GM21825 (cell line): ENCODE measurements around the gene P2RX2.

Experiments used
- ATAC-seq: cut with Tn5 transposase; IDR thresholded peaks from one replicate; pipeline ENCODE4 v1.9.1; 2021; ENCODE audit warnings: mild to moderate bottlenecking, moderate library complexity; ENCODE audit not compliant: unreplicated experiment

P2RX2 gene

DNA sequence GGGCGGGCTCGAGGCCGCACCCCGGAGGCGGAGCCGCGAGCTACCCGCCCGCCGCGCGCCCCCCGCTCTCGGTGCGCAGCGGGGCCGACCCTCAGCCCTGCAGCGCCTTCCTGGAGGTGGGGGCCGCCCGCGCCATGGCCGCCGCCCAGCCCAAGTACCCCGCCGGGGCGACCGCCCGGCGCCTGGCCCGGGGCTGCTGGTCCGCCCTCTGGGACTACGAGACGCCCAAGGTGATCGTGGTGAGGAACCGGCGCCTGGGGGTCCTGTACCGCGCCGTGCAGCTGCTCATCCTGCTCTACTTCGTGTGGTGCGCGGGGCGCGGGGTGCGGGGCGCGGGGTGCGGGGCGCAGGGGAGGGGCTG lies at the start of gene P2RX2:
TSS of gene P2RX2 (plus strand) at position 94 of the 361 bp plus-strand sequence. CDS start at position 135, 41 bp downstream.
- no peak for ATAC-seq

DNA sequence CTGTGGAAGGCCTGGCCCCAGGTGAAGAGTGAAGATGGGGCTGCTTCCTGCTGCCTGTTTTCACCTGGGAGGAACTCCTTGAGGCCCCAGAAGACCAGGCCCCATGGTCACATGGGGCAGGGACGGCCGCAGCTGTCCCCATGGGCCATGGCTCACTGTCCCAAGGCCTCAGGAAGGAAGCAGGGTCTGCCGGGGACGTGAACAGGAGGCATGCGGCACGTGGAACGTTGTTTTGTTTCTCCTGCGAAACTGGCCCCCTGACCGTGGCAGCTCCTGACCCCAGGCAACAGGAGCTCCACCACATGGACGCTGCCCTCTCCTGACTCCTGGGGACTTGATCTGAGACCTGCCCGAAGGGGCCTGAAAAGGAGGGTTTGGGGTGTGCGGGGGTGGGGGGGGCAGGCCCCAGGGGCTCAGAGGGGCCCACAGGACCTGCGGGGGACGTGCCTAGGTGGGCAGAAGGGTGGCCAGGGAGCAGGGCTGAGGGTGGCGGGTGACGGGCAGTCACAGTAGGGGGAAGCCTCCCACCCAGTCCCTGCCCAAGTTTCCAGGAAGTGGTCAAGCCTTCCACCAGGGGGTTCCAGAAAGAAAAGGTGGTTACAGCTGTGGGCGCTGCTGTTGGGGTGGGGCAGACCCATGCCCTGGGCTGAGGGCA lies 49.6 kb upstream of the P2RX2 start:
- no peak for ATAC-seq

DNA sequence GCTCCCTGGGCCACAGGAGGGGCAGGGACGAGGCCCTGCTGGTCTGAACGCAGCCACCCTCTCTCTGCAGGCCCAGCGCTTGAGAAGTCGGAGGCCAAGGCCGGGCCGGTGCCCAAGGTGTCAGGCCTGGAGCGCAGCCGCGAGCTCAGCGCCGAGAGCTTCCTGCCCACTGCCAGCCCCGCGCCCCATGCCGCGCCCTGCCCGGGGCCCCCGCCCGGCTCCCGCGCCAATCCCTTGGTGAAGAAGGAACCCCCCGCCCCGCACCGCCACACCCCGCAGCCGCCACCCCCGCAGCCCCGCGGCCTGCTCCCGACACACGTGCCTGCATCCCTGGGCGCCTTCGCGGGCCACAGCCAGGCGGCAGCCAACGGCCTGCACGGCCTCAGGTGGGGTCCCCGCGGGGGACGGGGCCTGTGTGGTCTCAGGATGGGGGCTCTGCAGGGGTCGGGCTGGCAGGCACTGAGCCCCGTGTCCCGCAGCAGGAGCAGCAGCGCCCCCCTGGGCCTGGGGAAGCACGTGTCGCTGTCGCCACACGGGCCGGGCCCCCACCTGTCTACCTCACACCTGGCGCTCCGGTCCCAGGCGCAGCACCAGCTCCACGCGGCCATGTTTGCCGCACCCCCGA lies 48.6 kb upstream of the P2RX2 start:
- no peak for ATAC-seq

DNA sequence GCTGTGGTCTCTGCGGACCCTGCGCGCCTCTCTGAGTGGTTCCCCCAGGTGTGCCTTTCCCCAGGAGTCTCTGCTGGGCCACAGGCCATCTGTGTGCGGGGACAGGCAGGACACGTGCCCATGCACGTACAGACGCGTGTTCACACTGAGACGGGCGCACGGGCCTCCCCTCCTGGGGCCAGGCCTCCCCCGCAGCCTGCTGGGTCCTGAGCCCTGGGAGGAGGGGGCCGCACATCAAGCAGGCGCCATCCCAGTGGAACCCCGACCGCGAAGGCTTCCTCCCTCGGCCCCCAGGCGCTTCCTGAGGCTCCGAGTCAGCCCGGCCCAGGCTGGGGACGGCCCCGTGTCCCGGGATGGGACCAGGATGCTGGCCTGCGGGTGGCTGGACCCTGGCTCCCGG lies 47.9 kb upstream of the P2RX2 start:
- ATAC-seq: no peak

DNA sequence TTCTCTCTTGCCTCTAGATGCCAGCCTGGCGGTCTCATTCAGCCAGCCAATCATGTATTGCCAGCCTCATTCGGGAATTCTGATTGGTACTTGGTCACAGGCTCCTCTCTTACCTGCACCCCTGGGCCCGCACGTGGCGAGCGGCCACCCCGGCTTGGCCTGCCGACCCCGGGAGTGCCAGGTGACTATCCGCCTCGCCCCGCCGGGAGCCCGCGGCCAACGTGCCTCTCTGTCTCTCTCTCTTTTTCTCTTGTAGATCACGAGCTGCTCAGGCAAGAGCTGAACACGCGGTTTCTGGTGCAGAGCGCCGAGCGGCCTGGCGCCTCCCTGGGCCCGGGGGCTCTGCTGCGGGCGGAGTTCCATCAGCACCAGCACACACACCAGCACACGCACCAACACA lies 47.5 kb upstream of the P2RX2 start:
- ATAC-seq: no peak

DNA sequence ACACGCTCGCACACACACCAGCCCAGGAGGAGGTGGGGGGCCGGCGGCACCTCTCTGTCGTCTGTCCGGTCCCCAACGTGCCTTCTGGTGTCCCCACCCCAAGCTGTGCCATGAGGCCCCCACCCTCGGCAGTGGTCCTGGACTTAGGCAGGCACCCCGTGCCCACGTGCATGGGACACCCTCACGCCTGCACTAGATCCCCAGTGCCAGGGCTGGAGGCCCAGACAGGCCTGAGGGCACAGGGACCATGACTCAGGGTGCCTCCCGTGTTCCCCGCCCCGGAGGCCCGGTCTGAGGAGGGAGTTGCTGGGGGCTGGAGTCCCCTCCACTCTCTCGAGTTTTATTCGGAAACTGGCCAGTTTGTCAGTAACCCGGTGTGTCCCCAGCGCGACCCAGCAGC lies 47.0 kb upstream of the P2RX2 start:
- ATAC-seq: no peak

DNA sequence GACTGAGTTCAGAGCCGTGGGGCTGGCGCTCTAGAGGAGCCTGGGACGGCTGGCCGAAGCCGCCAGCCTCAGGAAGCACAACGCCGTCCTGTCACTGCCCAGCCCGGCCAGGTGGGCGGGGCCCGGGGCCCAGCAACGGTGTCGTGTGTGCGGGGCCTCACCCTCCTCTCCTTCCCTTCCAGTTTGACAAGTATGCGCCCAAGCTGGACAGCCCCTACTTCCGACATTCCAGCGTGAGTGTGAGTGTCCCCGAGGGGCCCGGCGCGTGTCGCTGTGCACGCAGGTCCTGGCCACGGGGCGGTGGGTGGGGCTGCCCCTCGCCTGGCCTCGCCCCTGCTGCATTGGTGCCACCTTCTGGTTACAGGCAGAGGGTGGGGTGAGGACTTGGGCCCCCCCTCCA lies 46.5 kb upstream of the P2RX2 start:
- no peak for ATAC-seq

DNA sequence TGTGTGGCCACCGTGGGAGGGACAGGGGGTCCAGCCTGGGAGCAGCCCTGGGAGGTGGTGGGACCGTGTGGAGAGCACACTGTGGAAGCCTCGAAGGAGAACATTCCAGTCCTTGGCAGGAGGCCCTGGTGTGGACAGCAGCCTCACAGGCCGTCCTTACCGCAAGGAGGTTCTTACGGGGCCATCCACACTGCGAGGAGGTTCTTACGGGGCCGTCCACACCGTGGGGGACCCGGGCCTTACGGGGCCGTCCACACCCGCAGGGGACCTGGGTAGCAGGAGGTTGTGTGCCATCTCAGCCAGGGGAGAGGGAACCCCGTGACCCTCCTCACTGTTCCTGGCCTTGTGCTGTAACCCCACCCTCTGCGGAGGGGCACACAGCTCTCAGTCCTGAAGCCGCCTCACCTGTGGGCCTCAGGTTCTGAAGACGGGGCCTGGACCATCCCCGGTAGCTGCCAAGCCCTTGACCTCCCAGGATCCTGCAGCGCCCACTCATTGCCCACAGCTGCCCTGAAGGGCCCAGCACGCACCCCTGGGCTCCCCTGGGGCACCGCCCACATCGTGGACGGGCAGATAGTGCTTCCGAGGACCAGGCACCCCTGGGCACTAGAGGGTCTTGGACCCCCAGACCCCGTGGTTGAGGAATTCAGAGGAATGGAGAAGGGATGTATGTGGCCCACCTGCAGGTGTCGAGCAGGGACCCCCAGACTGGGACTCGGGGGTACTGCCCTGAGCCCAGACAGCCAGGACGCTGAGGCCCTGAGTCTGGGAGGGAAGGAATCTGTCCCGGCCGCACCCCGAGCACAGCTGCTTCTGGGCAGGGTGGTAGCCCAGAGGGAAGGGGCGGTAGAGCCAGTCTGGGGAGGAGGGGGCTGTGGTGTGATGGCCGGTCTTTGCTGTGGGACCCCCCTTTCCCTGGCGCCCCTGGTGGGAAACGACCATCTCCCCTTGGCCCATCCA lies 45.5 kb upstream of the P2RX2 start:
- no peak for ATAC-seq

DNA sequence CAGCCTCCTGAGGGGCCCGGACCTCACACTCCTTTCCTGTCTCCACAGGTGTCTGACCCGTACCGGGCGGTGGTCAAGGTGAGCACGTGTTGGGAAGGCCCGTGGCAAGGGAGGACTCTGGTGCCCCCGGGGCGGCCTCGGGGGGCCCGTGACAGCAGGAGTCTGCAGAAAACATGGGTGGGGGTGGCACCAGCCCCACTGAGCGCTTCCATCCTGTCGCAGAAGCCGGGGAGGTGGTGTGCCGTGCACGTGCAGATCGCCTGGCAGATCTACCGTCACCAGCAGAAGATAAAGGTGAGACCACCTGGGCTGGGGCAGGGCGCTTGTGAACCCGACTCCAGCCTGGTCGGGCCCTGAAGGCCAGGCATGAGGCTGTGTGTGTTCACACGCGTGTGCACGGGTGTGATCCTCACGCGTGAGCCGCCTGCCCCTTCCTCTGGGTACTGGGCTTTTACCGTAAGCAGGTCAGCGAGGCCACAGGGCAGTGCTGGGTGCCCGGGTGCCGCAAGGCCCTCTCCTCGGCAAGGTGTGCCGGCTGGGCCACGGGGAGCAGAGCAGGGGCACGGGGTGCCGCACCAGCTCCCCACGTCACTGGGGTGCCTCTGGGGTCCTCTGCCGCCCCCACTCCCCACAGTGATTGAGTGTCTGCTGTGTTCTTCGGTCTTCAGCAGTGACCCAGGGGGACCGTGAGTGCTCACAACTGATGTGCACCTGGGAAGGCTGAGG lies 44.1 kb upstream of the P2RX2 start:
- no peak for ATAC-seq

DNA sequence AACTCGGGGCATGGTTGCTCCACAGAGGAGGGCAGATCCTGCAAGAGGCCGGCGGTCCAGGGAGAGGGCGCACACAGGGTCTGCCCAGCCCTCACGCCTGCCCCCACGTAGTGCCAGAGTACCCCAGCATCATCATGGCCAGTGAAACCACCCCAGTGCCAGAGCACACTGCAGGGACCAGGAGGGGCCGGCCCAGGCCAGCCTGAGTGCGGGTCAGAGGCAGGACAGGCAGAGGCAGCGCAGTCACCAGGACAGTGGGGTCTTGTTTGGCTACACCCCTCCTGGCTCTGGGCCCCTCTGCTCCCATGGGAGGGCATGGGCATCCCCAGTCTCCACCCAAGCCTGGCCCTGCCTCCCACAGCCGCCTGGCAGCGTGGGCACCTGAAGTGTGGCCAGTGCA lies 42.9 kb upstream of the P2RX2 start:
- ATAC-seq: no peak

DNA sequence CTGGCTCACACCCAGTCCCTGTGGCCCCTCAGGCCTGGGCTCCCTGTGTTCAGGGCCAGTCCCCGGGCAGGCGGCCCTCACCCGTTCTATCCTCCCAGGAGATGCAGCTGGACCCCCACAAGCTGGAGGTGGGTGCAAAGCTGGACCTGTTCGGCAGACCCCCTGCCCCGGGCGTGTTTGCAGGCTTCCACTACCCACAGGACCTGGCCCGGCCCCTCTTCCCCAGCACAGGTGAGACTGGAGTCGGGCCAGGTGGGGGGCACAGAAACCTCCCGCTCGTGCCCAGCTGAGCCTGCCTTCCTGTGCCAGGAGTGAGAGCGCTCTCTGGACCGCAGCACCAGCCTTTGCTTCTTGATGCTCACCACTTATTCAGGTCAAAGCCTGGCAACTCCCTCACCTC lies 41.9 kb upstream of the P2RX2 start:
- no peak for ATAC-seq

DNA sequence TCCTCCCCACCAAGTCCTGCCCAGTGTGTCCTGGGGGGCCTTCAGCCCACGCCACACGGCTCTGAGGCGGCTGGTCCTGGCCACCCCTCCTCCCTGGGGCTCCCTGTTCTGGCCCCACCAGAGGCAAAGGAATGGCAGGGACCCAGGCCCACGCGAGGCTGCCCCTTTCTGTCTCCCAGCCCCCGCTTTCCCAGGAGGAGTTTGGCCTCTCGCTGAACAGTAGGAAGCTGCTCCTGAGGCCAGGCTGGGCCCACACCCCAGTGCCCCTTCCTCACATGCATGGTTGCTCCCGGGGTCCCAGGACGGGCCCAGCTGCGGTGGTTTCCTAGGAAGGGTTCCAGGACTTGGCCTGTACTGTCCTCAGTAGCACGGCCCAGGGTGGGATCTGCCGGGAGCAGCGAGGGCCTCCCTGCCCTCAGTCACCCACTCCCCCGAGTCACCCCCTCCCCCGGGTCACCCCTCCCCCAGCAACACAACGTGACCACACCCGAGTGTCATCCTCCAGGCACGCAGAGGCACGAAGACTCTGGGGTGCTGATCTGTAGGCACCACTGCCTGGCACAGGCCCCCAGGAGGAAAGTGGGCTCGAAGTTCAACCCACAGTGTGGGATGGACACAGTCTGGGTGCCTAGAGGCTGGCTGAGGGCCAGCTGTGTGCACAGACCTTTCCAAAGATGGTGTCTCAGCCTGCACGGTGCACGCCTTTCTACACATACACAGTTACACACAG lies 41.2 kb upstream of the P2RX2 start:
- ATAC-seq: no peak

DNA sequence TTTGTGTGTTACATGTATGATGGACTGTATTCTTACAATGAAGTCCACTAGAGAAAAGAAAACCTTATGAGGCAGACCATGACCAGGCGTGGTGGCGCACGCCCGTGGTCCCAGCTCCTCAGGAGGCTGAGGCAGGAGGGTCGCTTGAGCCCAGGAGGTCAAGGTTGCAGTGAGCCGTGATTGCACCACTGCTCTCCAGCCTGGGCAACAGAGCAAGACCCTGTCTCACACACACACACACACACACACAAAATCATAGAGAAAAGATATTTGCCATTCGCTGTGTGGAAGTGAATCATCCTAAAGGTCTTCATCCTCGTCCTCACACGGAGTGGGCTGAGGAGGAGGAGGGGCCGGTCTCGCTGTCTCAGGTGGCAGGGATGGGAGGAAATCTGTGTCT lies 40.5 kb upstream of the P2RX2 start:
- no peak for ATAC-seq

DNA sequence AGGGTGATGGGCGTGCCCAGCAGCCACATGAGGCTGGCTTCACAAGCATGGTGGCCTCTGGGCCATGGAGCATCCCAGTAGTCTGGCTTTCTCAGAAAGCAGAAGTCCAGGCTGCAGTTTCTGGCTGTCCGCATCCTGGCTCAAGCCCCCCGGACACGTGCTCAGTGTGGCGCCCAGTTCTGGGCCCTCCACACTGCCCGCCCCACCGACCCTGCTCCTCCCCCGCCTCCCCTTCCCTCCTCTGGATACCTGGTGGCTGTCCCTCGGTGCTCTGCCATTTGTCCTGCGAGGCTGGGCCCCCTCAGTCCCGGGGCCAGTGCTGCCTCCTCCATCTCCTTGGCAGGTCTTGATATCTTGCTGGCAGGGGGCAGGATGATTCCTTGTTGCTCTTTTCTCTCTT lies 39.8 kb upstream of the P2RX2 start:
- no peak for ATAC-seq

DNA sequence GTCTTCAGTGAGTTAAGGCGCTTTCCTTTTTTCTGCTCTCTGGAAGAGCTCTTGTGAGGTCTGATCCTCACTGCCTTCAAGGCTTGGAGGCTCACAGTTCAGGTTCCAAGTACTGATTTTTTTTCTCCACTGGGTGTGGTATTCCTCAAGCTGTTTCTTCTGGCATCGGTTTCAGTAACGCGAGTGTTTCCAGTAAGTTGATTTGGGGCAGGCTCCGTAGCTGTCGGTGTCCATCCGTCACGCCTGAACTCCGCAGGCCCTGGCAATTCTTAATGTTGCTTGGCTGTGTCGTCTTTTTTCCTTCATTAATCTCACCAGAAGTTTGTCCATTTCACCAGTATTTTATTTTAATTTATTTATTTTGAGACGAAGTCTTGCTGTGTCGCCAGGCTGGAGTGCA lies 38.8 kb upstream of the P2RX2 start:
- no peak for ATAC-seq

DNA sequence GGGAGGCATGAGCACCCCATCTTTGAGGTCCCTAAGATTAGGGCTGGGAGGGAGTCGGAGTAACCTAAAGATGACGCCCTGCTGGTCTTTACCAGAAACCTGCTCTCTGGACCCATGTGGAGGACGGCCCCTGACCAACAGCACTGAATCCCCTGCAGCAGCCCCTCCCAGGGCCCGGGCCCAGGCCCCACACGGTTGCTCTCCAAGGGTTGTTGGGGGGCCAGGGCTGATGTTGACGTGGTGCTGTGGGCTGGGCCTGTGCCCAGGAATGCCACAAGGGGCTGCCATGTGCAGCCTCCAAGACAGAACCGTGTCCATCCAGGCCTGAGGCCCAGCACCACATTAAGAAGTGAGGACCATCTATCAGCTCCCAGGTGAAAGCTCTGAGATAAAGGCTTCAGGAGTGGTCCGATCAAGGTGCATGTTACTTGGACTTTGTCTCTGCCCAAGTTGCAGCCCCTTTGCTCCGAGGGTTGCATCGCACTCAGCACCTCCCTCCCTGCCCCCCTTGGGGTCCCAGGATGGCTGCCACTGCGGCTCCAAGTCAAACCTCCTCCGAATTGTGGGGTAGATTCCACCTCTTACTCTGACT lies 37.8 kb upstream of the P2RX2 start:
- no peak for ATAC-seq

DNA sequence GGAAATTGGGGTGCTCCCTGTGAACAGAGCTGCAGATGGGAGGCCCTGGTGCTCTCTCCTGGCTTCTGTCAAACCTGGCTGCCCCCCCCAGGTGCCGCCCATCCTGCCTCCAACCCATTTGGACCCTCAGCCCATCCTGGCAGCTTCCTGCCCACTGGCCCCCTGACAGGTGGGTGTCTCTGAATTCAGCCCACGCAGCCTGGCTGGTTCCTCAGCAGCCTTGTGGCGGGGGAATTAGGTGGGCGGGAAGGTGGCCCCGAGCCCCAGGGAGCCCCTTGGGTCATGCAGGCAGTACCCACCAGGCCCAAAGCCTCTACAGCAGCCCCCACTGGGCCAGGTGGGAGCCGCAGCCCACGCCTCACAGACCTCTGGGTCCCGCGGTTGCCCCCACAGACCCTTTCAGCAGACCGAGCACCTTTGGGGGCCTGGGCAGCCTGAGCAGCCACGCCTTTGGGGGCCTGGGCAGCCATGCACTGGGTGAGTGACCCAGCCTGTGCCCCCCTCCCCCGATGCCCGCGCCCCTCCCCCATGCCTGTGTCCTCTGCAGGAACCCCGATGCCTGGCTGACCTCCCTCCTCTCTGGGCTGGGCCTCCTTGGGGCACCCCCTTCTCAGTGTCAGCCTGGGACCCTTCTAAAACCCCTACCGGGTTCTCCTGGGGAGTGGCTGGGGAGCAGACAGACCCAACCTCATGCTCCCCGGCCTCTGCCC lies 37.1 kb upstream of the P2RX2 start:
- no peak for ATAC-seq

DNA sequence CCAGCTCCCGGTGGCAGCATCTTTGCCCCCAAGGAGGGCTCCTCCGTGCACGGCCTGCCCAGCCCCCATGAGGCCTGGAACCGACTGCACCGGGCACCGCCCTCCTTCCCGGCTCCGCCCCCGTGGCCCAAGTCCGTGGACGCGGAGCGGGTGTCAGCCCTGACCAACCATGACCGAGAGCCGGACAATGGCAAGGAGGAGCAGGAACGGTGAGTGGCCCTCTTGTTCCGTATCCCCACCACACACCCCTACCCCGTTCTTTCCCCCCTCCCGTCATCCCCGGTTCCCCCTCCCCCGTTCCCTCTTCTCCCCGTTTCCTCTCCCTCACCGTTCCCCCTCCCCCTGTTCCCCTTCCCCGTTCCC lies 36.5 kb upstream of the P2RX2 start:
- ATAC-seq: no peak

DNA sequence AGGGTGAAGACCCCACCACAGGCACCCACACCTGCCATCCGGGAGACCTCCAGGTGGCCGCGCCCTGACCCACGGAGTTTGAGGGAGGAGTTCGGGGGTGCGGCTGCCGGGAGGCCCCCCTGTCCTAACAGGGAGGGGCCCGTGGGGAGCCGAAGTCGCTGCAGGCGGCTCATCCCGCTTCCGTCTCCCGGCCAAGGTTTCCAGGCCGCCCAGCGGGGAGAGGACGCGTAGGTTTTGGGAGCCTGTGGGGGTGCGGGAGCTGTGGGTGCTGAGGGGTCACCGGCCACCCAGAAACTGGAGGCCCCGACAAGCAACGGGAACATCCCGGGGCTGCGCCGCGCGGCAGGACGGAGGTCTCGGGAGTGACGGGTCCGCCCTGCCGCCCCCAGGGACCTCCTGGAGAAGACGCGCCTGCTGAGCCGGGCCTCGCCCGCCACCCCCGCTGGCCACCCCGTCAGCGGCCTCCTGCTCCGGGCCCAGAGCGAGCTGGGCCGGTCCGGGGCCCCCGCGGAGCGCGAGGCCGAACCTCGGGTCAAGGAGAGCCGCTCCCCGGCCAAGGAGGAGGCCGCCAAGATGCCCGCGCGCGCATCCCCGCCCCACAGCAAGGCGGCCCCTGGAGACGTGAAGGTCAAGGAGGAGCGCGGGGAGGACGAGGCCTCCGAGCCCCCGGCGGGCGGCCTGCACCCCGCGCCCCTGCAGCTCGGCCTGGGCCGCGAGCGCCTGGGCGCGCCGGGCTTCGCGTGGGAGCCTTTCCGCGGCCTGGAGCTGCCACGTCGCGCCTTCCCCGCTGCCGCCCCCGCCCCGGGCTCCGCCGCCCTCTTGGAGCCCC lies 35.8 kb upstream of the P2RX2 start:
- no peak for ATAC-seq
